HepG2 (cell line): Measurements from ENCODE around the gene GFAP. TPM values are rescaled to one million over a fixed set of nuclear protein-coding genes. Genes with fewer than 3 reads are reported as not detected.

ENCODE experiments used
- GATAD1 ChIP-seq: IDR thresholded peaks from 2 replicates; pipeline ENCODE4 v1.6.1; 2016; ENCODE audit warnings: missing genetic modification reagents, missing compliant biosample characterization
- PATZ1 ChIP-seq: sonication (generic); formaldehyde crosslinking; IDR thresholded peaks from 2 replicates; pipeline ENCODE4 v1.4.0; 2020; ENCODE audit warnings: missing genetic modification reagents
- PCBP2 ChIP-seq: fragments of 200-400 bp; formaldehyde crosslinking; optimal IDR thresholded peaks from 2 replicates; pipeline ENCODE3; 2018; ENCODE audit warnings: low read length, low read depth; ENCODE audit not compliant: poor library complexity, severe bottlenecking
- PRDM10 ChIP-seq: sonication (generic); formaldehyde crosslinking; IDR thresholded peaks from 2 replicates; pipeline ENCODE4 v1.4.0; 2020; ENCODE audit warnings: low read depth, missing genetic modification reagents
- ZNF256 ChIP-seq: sonication (generic); formaldehyde crosslinking; conservative IDR thresholded peaks from 2 replicates; pipeline ENCODE4 v1.4.0; 2020; ENCODE audit warnings: missing genetic modification reagents
- polyA plus RNA-seq, 8 experiments: library from polyadenylated mRNA; depleted of rRNA in 3 of 8; stranded (reverse) in 7 of 8; unstranded in 1 of 8; fragments of >200 nt; fragmentation: Illumina TruSeq in 4 of 8; extraction: Trizol in 4 of 8; gene quantifications; 2 replicates each; pipeline versions ENCODE4 v1.2.1 to v1.2.3, GENCODE V29; 2011 to 2016; ENCODE audit warnings: low read depth in 4 of 8, missing spikeins in 1 of 8, mixed read lengths in 1 of 8; ENCODE audit not compliant: insufficient read depth in 1 of 8
- total RNA-seq, 5 experiments: library from RNA; depleted of rRNA; stranded (reverse); fragments of >200 nt; fragmentation: Illumina TruSeq; extraction: Trizol; gene quantifications; 2 replicates each; pipeline ENCODE4 v1.2.3, GENCODE V29; 2016; ENCODE audit warnings: low read depth in 1 of 5
- TF ChIP-seq, protein P1 (sequence below): sonication (generic); formaldehyde crosslinking; IDR thresholded peaks from 2 replicates; pipeline ENCODE4 v1.5.0; 2020; ENCODE audit warnings: mild to moderate bottlenecking, missing genetic modification reagents, moderate library complexity

GFAP gene
- total and polyA plus RNA-seq, 2 of the 13 experiments (the other 11 are each of a cell fraction or from before 2014, with no cell fraction given): 0.11 to 0.29 TPM

DNA sequence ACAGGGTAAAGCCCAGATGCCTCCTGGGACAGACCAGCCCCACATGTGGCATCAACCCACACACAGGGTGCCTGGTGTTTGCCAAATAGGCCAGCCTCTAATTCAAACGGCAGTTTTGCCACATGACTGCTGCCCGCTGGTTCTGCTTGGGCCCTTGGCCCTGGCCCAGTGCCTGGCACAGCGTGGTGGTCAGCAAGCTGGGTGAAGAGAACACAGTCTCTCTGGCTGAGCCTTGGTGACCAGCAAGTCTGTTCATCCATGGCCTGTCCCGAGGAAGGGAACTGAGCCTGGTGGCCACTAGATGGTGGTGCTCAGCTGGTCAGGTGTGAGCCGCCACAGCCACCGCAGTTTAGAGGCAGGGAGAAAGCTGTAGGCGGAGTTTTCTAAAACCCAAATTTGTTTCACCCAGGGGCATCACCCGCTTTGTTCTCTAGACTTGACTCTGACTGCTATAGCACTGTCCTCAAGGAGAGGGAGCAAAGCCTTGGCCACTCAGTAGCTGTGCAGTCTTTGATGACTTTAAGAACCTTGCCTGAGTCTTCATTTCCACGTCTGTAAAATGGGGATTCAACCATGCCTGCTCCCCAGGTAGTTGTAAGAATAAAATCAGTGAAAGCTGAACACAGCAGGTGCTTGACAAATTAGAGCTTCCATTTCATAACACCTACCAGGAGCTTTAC, 4.7 kb upstream of the GFAP start (continued):
- TF ChIP-seq PRDM10 (CRISPR knock-in tag): no peak
- TF ChIP-seq PATZ1 (CRISPR knock-in tag): peak; percentile 49; the same call in 1 of the 2 replicates
- TF ChIP-seq, protein P1, sequence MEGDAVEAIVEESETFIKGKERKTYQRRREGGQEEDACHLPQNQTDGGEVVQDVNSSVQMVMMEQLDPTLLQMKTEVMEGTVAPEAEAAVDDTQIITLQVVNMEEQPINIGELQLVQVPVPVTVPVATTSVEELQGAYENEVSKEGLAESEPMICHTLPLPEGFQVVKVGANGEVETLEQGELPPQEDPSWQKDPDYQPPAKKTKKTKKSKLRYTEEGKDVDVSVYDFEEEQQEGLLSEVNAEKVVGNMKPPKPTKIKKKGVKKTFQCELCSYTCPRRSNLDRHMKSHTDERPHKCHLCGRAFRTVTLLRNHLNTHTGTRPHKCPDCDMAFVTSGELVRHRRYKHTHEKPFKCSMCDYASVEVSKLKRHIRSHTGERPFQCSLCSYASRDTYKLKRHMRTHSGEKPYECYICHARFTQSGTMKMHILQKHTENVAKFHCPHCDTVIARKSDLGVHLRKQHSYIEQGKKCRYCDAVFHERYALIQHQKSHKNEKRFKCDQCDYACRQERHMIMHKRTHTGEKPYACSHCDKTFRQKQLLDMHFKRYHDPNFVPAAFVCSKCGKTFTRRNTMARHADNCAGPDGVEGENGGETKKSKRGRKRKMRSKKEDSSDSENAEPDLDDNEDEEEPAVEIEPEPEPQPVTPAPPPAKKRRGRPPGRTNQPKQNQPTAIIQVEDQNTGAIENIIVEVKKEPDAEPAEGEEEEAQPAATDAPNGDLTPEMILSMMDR (CRISPR knock-in tag): peak; percentile 99
- no peak for TF ChIP-seq PCBP2
- no peak for TF ChIP-seq ZNF256 (CRISPR knock-in tag)
- TF ChIP-seq GATAD1 (CRISPR knock-in tag): 0 out of 2 replicates have a peak, but pooled peaks have one; percentile 42
